TTC549 (cell line): Measurements from ENCODE around the gene SEBOX.

Experiments used
- FAIRE-seq: peaks from 2 replicates; lab custom pipeline; 2012; peaks lifted over from hg19 to GRCh38; lab: Jason Lieb, UNC

SEBOX gene

DNA sequence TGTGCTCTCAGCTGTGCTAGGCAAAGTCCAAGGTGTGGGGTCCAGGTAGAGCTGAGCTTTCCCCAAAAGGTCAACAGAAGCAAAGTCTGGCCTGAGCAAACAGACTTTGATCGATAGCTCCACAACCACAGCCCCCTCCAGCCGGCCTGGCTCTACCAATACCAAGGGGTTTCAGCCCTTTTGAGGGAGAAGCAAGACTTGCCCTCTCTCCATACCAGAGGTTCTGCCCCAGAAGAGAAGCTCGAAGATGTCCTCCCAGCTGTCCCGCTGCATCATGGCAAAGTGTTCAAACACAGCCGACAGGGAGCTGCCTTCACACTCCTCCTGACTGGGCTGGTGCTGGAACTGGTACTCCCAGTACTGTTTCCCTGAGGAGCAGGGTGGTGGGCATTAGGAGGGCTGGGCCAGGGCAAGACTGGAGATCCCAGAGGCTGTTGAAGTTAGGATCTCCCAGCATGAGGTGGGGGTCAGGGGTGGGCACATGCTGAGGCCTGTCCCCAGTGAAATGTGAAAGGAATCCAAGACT, 3.4 kb upstream of the SEBOX start:
- no peak for FAIRE-seq

DNA sequence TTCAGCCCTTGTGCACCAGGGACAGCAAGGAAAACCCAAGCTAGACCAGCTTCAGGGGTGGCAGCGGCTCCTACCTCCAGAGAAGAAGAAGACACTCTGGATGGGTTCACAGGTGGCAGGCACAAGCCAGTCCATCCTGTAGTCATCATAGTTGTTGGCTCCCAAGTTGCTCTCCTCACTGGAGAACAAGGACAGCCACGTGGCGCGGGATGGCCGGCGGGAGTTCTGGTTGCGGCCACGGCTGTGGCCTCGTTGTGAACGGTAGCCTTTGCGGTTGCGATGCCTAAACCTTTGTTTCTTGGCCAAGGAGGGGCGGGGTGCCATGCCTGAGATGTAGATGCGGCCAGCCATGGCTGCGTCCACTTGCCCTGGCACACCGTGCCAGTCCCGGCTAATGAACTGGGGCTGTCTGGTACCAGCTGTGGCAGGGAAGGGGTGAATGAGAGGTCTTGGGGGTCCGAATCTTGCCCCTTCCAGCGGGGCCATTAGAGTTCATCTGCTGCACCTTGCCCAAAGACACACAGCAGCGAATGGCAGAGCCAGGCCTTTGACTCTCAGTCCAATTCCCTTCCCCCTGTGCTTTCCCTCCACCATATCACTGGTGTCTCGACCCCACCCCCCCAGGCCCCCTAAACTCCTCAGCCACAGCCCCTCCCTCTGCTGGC, 2.8 kb upstream of the SEBOX start:
- FAIRE-seq: no peak

DNA sequence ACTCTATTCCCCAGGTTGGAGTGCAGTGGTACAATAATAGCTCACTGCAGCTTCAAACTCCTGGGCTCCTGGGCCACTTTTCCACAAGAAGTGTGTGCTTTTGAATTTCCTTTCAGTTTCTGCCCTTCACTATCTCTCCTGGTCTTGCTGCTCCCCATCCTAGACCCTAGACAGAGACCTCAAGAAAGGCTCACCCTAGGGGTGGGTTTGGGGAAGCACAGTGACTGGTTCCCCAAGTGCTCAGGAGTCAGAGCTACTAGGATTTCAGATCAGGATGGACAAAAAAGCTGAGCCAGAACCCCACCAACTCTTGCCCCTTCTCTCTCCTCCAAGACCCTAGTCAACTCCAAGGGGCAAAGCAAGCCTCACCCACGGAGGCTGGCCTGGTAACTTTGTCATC, 1.6 kb upstream of the SEBOX start:
- FAIRE-seq: no peak

GRCh38 chr17:28365487-28365886, 488 bp upstream of the SEBOX start:
- no peak for FAIRE-seq

GRCh38 chr17:28363776-28364650, 986 bp downstream of the SEBOX start:
- FAIRE-seq: no peak

DNA sequence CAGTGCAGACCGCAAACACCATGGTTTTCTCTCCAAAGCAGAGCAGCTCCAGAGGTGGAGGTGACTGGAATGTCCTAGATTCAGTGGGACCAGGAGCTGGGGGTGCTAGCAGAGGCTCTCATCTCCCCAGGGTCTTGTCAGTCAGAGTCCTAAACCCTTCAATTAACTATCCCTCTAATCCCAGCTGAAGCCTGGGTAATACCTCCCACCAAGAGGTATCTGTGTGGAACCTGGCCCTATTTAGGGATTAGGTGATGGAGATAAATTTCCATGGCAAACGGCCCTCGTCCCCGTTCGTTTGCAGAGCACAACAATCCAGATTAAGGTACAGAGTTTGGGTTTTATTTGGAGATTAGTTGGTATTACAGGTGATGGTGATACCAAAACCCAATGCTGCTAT, 1.8 kb downstream of the SEBOX start:
- FAIRE-seq: no peak

DNA sequence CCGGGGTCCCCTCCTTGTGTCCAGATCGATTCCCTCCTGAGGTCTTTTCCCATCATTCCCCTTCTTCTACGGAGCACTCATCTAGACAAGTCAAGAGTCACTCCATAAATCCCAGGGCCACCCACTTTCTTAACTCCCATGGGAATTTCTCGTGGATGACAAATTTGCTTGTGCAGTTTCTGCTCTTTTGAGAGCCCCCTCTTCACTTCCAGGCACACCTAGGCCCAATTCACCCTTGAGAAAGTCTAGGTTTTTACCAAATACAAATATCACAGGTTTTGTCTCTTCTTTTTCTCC, 7.2 kb downstream of the SEBOX start:
- no peak for FAIRE-seq

- FAIRE-seq: no peak
Measured at GRCh38 chr17:28357061-28357900, 7.7 kb downstream of the SEBOX start, which contains the start of gene POLDIP2. Gene POLDIP2 (minus strand): TSS chr17:28357527. CDS start chr17:28357448, 79 bp downstream.

GRCh38 chr17:28350271-28350670, 14.7 kb downstream of the SEBOX start:
- FAIRE-seq: no peak

DNA sequence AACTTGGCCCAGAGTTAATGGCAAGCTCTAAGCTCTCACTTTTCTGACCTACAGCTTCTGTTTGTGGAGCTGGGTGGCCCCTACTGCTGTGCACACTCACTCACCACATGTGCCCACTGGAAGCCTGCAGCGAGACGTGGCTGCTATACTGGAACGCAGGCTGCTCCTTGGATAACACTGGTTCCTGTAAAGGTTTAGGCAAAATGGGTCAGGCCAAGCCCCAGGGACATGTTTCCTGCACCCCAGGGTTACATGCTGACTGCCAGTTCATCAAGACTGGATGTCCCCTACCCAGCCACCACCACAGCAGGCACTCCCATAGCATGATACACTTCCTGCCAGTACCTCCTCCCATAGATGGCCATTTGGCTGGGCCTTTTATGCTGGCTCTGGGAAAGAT, 16.0 kb downstream of the SEBOX start:
- FAIRE-seq: no peak

GRCh38 chr17:28347261-28347891, 17.6 kb downstream of the SEBOX start:
- no peak for FAIRE-seq

DNA sequence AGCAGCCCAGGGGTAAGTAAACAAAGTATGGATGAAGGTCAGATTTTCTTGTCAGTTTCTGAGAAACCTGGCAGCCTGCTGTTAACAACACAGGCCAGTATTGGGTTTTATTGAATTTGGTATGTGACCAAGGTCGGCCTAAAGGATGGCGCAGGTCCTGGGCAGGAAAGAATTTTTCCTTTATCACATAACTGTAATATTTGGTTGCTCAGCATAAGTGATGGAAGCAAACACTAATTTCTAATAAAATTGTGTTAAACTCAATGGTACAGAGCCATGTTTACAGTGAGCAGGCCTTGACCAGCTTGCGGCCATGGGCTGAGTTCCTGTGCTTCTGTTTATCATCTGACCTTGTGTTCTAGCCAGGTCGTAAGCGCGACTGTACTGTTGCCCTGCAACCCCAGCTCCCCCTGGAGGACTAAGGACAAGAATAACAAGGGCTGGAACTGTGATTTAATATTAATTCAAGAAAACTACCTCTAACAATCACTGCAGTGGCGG, 18.2 kb downstream of the SEBOX start:
- no peak for FAIRE-seq

DNA sequence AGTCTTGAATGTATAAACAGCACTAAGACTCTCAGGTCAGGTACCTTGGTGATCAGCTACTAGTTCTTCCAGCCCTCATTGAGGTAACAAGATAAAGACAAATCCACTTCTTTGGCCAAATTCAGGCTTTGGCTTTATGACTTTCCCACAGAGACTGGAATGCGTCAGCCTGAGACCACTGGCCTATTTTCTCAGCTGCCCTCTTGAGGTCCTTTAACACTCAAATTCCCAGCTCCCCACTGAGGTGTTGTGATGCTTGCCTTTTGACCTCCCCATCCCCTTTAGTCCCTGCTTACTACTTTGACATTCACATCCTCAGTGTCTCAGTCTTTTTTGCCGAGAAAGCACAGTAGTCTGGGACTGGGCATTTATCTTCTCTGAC, 18.8 kb downstream of the SEBOX start:
- FAIRE-seq: no peak

DNA sequence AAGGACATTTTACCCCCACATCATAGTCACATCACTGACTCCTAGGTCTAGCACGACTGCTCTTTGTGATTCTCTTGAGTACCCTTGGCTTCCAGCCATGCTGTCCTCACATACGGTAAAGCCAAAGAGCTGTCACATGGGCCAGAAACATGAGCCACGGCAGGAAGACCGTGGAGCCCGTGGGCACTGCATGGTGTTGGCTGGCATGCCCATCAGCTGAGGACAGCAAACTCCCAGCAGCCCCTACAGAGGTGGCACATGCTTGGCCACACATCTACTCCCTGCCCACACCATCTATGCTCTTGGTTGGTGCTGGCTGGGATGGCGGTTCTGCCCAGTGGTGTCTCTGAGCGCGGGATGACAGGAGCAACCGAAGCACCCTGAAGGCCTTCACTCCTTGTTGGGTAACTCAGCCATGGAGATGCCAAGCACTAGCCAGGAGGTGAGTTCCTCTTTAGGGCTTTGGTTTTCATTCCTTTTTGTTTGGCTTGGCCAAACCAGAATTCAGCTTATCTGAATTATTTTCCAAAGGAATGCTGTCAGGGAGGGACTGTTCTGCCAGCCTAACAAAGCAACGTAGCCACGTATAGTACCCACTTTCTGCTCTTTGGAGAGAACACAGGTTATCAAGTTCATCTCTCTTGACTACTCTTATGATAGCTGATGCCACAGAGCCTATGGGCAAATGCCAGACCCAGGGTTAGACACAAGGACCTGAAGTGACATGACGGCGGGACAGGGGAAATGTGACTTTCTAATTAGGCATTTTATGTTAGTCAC, 19.4 kb downstream of the SEBOX start:
- FAIRE-seq: no peak

- FAIRE-seq: no peak
Measured at GRCh38 chr17:28344435-28344901, 20.5 kb downstream of the SEBOX start.

GRCh38 chr17:28344011-28344410, 21.0 kb downstream of the SEBOX start:
- no peak for FAIRE-seq

DNA sequence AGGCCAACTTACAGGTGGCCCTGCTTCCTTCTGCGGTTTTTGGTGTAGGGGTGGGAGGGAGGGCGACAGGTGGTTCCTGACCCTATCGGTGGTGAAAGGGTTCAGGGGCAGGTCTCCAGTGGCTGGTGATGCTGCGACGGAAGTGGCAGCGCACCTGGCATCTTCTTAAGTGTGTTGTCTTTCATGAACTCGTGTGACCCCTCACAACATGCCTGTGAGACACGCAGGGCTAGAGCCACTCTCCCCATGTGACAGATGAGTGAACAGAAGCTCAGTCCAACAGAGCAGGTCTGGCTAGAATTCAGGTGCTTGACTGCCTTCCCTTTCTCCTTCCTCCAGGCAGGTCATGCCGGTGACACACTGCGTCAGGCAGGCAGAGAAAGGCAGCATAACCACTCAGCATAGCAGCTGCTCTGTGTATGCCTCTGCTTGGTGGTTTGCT, 21.5 kb downstream of the SEBOX start:
- FAIRE-seq: no peak

DNA sequence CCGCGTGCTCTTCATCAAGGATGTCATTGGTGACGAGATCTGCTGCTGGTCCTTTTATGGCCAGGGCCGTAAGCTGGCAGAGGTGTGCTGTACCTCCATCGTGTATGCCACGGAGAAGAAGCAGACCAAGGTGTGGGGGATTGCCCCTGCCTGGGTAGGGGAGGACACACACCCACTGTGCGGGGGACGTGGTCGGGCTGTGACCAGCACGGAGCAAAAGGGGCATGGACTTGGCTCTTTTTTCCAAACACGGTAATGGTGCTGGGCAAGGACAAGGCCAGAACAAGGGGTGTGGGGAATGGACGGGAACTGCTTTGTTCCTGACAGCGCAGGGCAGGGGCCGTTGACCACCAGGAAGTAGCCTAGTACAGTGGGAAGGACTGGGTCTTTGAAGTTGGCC, 22.7 kb downstream of the SEBOX start:
- FAIRE-seq: no peak

- no peak for FAIRE-seq
Measured at GRCh38 chr17:28341516-28341915, 23.5 kb downstream of the SEBOX start.

GRCh38 chr17:28340374-28340773, 24.6 kb downstream of the SEBOX start:
- FAIRE-seq: no peak

DNA sequence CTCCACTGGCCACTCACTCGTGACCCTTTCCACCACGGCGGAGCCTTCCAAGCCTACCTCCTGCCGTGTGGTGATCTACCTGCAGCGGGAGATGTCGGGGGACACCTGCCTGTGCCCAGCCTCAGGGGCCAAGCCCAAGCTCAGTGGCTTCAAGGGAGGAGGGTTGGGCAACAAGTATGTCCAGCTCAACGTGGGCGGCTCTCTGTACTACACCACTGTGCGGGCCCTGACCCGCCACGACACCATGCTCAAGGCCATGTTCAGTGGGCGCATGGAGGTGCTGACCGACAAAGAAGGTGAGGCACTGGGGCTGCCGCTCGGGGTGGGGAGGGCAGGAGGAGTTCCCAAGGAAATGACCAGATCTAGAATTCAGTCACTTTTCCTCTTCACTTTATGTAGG, 25.6 kb downstream of the SEBOX start:
- FAIRE-seq: no peak
